ELF-1 (cell line): Measurements from ENCODE around the gene TMEM91.
A peak's percentile ranks its signal among the peaks of the same experiment; 100 is the strongest.

Experiments
- DNase-seq: peaks from one replicate; pipeline ENCODE4 v3.0.0-alpha.2; 2016; ENCODE audit warnings: low read depth, low spot score

Gene TMEM91

GRCh38 chr19:41430922-41431321, 54.6 kb downstream of the TMEM91 start:
- DNase-seq, result no peak

- peak; percentile 26 for DNase-seq
Observed at GRCh38 chr19:41431426-41432386, 55.4 kb downstream of the TMEM91 start.

- DNase-seq, result no peak
Observed at GRCh38 chr19:41433171-41433570, 56.8 kb downstream of the TMEM91 start.
